K562 (cell line): ENCODE results near the gene DNAAF9. TPM values are rescaled to one million over a fixed set of nuclear protein-coding genes. Genes with fewer than 3 reads are reported as not detected.
A peak's percentile ranks its signal among the peaks of the same experiment; 100 is the strongest.

Source experiments
- ARNT ChIP-seq, 2 experiments: fragments of 450-650 bp; IDR thresholded peaks; 2 replicates each; pipeline ENCODE4 v1.6.1; 2016; ENCODE audit warnings: mild to moderate bottlenecking in 1 of 2
- C11orf30 ChIP-seq: fragments of 450-650 bp; IDR thresholded peaks from 2 replicates; pipeline ENCODE4 v1.6.1; 2016; ENCODE audit warnings: low read depth, mild to moderate bottlenecking
- HDGF ChIP-seq: fragments of 450-650 bp; IDR thresholded peaks from 2 replicates; pipeline ENCODE4 v1.6.1; 2016
- HSF4 ChIP-seq: fragments of 250-450 bp; sonication (Bioruptor Pico); IDR thresholded peaks from 2 replicates; pipeline ENCODE4 v2.1.2; 2022; ENCODE audit warnings: mild to moderate bottlenecking, moderate library complexity, borderline replicate concordance
- ID3 ChIP-seq, 2 experiments: fragments of 250-450 bp in 1 of 2; fragments of 450-650 bp in 1 of 2; sonication (Bioruptor Pico) in 1 of 2; IDR thresholded peaks; 2 replicates each; pipeline versions ENCODE4 v1.6.1 to v1.8.0; 2016 to 2021; ENCODE audit warnings: mild to moderate bottlenecking in 2 of 2, moderate library complexity in 2 of 2, missing compliant biosample characterization in 1 of 2, missing genetic modification characterization in 1 of 2
- ILK ChIP-seq: fragments of 450-650 bp; IDR thresholded peaks from 2 replicates; pipeline ENCODE4 v1.6.1; 2016; ENCODE audit warnings: missing genetic modification characterization, low read depth, mild to moderate bottlenecking, missing compliant biosample characterization, moderate library complexity, borderline replicate concordance
- LEF1 ChIP-seq: fragments of 450-650 bp; IDR thresholded peaks from 2 replicates; pipeline ENCODE4 v1.6.1; 2016; ENCODE audit warnings: mild to moderate bottlenecking
- MAX ChIP-seq: sonication (generic); formaldehyde crosslinking; IDR thresholded peaks from 2 replicates; pipeline ENCODE4 v1.9.0; 2022; ENCODE audit warnings: mild to moderate bottlenecking, missing genetic modification reagents
- NUFIP1 ChIP-seq: fragments of 450-650 bp; IDR thresholded peaks from 2 replicates; pipeline ENCODE4 v1.6.1; 2018; ENCODE audit not compliant: partially characterized antibody
- OTX1 ChIP-seq: fragments of 450-650 bp; formaldehyde crosslinking; IDR thresholded peaks from 2 replicates; pipeline ENCODE4 v1.4.0; 2022; ENCODE audit warnings: mild to moderate bottlenecking
- PHB2 ChIP-seq: fragments of 450-650 bp; IDR thresholded peaks from 2 replicates; pipeline ENCODE4 v1.6.1; 2017; ENCODE audit warnings: low read depth
- PHF20 ChIP-seq: fragments of 450-650 bp; IDR thresholded peaks from 2 replicates; pipeline ENCODE4 v1.6.1; 2018; ENCODE audit not compliant: partially characterized antibody
- RBM34 ChIP-seq: fragments of 200-400 bp; formaldehyde crosslinking; IDR thresholded peaks from 2 replicates; pipeline ENCODE4 v1.6.1; 2018; ENCODE audit warnings: low read length, borderline replicate concordance; ENCODE audit not compliant: insufficient read depth
- SAFB2 ChIP-seq: fragments of 200-400 bp; formaldehyde crosslinking; IDR thresholded peaks from 2 replicates; pipeline ENCODE4 v1.6.1; 2018; ENCODE audit warnings: borderline replicate concordance, low read length, low read depth, moderate library complexity; ENCODE audit not compliant: severe bottlenecking
- SPI1 ChIP-seq: IDR thresholded peaks from 2 replicates; pipeline ENCODE4 v1.6.1; 2011; ENCODE audit warnings: low read depth, low read length, control low read depth, borderline replicate concordance
- ZNF583 ChIP-seq: fragments of 250-450 bp; sonication (Bioruptor Pico); IDR thresholded peaks from 2 replicates; pipeline ENCODE4 v1.4.0; 2020
- ZNF699 ChIP-seq: fragments of 250-450 bp; sonication (Bioruptor Pico); IDR thresholded peaks from 2 replicates; pipeline ENCODE4 v1.8.0; 2021; ENCODE audit warnings: mild to moderate bottlenecking, moderate library complexity; ENCODE audit not compliant: insufficient replicate concordance
- ZNF75A ChIP-seq: fragments of 450-650 bp; formaldehyde crosslinking; IDR thresholded peaks from 2 replicates; pipeline ENCODE4 v1.4.0; 2020; ENCODE audit warnings: mild to moderate bottlenecking
- ZNF778 ChIP-seq: fragments of 450-650 bp; formaldehyde crosslinking; IDR thresholded peaks from 2 replicates; pipeline ENCODE4 v1.4.0; 2020; ENCODE audit warnings: mild to moderate bottlenecking, moderate library complexity
- polyA plus RNA-seq, 8 experiments: library from polyadenylated mRNA; depleted of rRNA in 4 of 8; stranded (reverse) in 5 of 8; unstranded in 3 of 8; fragments of >200 nt; fragmentation: Nextera tagmentation in 2 of 8; fragmentation: Illumina TruSeq in 1 of 8; extraction: Ambion mirVana in 2 of 8; extraction: Trizol in 1 of 8; gene quantifications; 2 replicates each; pipeline versions ENCODE4 v1.2.1 to v1.2.3, GENCODE V29; 2011 to 2014; ENCODE audit warnings: inconsistent platforms in 1 of 8, missing spikeins in 1 of 8
- total RNA-seq, 7 experiments: library from RNA; depleted of rRNA in 6 of 7; stranded (reverse); fragments of >200 nt in 6 of 7; fragmentation: Illumina TruSeq in 2 of 7; extraction: Trizol in 2 of 7; gene quantifications; 2 replicates each; pipeline versions ENCODE4 v1.2.1 to v1.2.3, GENCODE V29; 2011 to 2021; ENCODE audit warnings: low replicate concordance in 1 of 7
- TF ChIP-seq, protein P1 (sequence below), 2 experiments: IDR thresholded peaks in 1 of 2; conservative IDR thresholded peaks in 1 of 2; 2 replicates each; pipeline ENCODE4 v1.6.1; 2016; ENCODE audit warnings: low read depth in 2 of 2, mild to moderate bottlenecking in 1 of 2, missing compliant biosample characterization in 1 of 2, missing genetic modification characterization in 1 of 2, moderate library complexity in 1 of 2
- TF ChIP-seq, protein P2 (sequence below): fragments of 450-650 bp; formaldehyde crosslinking; IDR thresholded peaks from 2 replicates; pipeline ENCODE4 v1.4.0; 2022; ENCODE audit warnings: missing genetic modification characterization

Gene DNAAF9
- total and polyA plus RNA-seq, 9 of the 15 experiments (the other 6 are each of a cell fraction or from before 2014, with no cell fraction given), result 0.42 to 2.9 (median 1.9) TPM

DNA sequence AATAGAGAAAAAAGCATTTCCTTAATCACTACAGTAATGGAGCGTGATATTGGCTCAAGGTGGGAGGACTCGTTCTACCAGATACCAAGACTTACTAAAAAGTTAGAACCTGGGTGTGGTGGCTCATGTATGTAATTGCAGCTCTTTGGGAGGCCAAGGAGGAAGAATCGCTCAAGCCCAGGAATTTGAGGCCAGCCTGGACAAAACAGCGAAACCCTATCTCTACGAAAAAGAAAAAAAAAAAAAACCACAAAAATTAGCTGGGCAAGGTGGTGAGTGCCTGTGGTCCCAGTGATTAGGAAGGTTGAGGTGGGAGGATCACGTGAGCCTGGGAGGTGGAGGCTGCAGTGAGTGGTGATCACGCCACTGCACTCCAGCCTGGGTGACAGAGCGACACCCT, 39.3 kb upstream of the DNAAF9 start (continued):
- TF ChIP-seq, protein P1, sequence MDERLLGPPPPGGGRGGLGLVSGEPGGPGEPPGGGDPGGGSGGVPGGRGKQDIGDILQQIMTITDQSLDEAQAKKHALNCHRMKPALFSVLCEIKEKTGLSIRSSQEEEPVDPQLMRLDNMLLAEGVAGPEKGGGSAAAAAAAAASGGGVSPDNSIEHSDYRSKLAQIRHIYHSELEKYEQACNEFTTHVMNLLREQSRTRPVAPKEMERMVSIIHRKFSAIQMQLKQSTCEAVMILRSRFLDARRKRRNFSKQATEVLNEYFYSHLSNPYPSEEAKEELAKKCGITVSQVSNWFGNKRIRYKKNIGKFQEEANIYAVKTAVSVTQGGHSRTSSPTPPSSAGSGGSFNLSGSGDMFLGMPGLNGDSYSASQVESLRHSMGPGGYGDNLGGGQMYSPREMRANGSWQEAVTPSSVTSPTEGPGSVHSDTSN (CRISPR knock-in tag; IDR thresholded peaks at IDR 0.05; ENCODE audit: low read depth), result no peak
- TF ChIP-seq, protein P1 (tag; conservative IDR thresholded peaks at IDR 0.05; ENCODE audit: low read depth), result peak; percentile 33; the same call in 1 of the 2 replicates
- no peak for TF ChIP-seq HDGF
- TF ChIP-seq LEF1, result peak; percentile 60; the same call in 1 of the 2 replicates
- TF ChIP-seq ID3 (CRISPR knock-in tag; IDR thresholded peaks at IDR 0.05), result no peak
- no peak for TF ChIP-seq ID3 (tag; IDR thresholded peaks at IDR 0.05)
- no peak for TF ChIP-seq ILK
- no peak for TF ChIP-seq NUFIP1
- no peak for TF ChIP-seq ZNF778
- TF ChIP-seq HSF4 (CRISPR knock-in tag), result no peak
- TF ChIP-seq ARNT (IDR thresholded peaks at IDR 0.05), result peak; percentile 34 to 74; a peak in 2 of 4 replicates
- no peak for TF ChIP-seq ZNF583 (CRISPR knock-in tag)
- TF ChIP-seq RBM34, result no peak
- no peak for TF ChIP-seq SPI1
- no peak for TF ChIP-seq SAFB2
- no peak for TF ChIP-seq PHF20
- TF ChIP-seq ZNF75A, result no peak
- TF ChIP-seq PHB2, result peak; percentile 75; the same call in 1 of the 2 replicates
- no peak for TF ChIP-seq C11orf30
- TF ChIP-seq MAX (CRISPR knock-in tag), result peak; percentile 48
- TF ChIP-seq, protein P2, sequence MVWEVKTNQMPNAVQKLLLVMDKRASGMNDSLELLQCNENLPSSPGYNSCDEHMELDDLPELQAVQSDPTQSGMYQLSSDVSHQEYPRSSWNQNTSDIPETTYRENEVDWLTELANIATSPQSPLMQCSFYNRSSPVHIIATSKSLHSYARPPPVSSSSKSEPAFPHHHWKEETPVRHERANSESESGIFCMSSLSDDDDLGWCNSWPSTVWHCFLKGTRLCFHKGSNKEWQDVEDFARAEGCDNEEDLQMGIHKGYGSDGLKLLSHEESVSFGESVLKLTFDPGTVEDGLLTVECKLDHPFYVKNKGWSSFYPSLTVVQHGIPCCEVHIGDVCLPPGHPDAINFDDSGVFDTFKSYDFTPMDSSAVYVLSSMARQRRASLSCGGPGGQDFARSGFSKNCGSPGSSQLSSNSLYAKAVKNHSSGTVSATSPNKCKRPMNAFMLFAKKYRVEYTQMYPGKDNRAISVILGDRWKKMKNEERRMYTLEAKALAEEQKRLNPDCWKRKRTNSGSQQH, result no peak
- TF ChIP-seq OTX1, result no peak
- no peak for TF ChIP-seq ZNF699 (CRISPR knock-in tag)
